GM12872 (cell line): Measurements from ENCODE around the gene COL5A1.

Source experiments
- TF ChIP-seq, protein P1 (sequence below): IDR thresholded peaks from 3 replicates; pipeline ENCODE4 v1.5.1; 2011; ENCODE audit warnings: low read depth, mild to moderate bottlenecking, low read length, moderate library complexity; ENCODE audit not compliant: insufficient read depth

COL5A1 gene

DNA sequence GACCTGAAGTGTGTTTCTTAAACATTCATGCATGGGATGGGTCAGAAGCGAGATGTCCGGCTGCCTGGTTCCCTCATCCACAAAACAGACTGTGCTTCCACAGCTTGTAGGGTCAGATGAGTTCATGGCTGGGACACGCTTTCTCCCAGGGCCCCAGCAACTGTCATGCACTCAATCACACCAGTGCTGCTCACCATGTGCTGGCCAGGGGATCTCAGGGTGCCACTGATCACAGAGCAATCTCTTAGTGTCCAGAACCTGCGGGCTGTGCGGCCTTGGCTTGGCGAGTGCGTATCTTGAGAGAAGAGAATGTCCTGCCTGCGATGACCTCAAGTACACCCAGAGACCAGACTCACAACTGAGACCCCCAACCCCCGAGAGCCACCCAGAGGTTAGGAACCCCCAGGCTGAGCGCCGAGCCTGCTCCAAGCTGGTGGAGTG, 213.0 kb downstream of the COL5A1 start:
- TF ChIP-seq, protein P1, sequence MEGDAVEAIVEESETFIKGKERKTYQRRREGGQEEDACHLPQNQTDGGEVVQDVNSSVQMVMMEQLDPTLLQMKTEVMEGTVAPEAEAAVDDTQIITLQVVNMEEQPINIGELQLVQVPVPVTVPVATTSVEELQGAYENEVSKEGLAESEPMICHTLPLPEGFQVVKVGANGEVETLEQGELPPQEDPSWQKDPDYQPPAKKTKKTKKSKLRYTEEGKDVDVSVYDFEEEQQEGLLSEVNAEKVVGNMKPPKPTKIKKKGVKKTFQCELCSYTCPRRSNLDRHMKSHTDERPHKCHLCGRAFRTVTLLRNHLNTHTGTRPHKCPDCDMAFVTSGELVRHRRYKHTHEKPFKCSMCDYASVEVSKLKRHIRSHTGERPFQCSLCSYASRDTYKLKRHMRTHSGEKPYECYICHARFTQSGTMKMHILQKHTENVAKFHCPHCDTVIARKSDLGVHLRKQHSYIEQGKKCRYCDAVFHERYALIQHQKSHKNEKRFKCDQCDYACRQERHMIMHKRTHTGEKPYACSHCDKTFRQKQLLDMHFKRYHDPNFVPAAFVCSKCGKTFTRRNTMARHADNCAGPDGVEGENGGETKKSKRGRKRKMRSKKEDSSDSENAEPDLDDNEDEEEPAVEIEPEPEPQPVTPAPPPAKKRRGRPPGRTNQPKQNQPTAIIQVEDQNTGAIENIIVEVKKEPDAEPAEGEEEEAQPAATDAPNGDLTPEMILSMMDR = no peak

DNA sequence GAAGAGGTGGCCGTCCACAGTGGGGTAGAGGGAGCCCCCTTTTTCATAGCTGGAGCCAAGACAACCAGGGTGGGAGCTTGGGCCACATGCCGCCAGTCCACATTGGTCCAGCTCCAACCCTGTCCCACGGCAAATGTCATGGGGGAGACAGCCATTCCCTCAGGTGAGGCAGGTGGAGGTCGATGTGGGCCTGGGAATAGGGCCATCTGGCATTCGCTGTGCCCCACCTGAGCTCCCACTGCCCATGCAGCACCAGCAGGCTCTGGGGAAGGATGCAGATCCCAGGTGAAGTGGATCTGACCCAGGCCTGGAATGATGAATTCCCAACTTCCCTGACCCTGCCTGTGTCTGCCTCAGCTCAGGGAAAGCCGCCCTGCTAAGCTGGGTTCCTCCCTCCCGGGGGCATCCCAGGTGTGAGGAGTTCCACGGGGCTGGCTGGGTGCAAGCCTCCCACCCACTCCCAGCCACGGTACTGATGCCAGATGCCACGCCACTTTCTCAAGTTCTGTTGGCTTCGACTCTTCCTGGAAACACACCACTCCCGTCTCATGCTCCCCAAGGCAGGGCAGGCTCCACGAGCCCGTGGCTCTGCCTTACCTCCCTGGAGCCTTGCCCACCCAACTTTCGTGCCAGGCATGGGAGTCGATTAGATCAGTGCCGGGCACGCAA, 213.8 kb downstream of the COL5A1 start:
- TF ChIP-seq, protein P1 = no peak

DNA sequence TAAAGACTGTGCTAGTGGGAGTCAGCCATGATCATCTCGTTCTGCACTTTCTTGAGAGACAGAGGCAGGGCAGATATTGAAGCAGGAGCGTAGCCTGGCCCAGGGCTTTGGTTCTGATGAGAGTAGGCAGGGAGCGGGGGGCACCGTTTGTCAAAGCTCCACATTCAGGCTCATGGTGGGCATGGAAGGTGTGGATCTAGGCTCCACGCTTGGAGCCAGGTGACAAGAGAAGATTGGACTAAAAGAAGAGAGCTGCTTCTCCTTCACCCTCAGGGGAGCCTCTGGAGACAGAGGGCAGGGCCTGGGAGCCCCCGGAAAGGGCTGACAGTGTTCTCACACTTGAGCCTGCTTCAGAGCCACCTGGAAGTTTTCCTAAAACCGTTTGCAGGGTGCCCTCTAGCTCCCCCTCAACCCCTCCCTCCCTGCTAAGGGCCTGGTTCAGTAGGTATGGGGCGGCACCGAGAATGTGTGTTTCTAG, 214.3 kb downstream of the COL5A1 start:
- TF ChIP-seq, protein P1 = no peak

DNA sequence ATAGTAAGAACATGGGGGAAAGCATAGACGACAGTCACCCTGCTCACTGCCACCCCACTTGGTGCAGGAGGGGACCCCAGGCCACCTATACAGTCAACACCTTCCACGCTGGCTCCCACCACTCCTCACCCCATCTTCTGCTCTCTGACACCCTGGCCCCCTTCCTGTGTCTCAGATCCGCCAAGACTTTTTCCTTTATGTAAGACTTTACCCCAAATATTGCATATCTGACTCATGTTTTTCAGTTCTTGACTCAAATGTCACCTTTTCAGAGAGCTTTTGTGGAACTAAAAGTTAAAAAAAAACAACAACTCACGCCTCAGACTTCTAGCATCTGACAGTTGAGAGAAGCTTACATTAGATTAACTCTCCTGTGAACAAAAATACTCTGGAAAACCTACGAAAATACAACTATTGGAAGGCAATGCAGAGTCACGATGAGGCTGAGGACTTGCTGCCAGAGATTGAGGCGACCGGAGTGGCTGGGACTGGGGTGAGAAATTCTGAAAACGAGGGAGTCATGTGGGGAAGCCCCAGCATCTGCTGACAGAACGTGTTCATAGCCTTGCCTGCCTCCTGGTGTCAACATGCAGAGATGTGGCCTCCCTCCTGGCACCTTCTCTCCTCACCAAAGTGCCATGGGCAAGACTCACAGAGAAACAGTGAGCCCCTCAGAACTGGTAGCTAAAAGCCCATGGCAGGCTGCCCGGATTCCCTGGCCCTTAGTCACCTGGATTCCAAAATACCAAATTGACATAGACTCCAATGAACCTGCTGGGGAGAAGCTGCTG, 216.6 kb downstream of the COL5A1 start:
- TF ChIP-seq, protein P1 = peak; percentile 63

DNA sequence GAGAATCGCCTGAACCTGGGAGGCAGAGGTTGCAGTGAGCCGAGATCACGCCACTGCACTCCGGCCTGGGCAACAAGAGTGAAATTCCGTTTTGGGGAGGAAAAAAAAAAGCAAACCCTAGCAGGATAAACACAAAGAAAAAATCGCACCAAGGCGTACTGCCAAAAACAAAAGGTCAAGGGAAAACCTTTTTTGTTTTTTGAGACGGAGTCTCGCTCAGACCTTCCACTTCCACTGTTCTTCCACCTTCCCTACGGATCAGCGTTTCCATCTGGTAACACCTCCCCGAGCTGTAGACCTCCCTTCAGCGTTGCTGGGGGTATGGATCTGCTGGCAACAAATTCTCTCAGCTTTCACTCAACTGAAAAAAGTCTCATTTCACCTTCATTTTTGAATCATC, 218.9 kb downstream of the COL5A1 start:
- TF ChIP-seq, protein P1 = no peak

DNA sequence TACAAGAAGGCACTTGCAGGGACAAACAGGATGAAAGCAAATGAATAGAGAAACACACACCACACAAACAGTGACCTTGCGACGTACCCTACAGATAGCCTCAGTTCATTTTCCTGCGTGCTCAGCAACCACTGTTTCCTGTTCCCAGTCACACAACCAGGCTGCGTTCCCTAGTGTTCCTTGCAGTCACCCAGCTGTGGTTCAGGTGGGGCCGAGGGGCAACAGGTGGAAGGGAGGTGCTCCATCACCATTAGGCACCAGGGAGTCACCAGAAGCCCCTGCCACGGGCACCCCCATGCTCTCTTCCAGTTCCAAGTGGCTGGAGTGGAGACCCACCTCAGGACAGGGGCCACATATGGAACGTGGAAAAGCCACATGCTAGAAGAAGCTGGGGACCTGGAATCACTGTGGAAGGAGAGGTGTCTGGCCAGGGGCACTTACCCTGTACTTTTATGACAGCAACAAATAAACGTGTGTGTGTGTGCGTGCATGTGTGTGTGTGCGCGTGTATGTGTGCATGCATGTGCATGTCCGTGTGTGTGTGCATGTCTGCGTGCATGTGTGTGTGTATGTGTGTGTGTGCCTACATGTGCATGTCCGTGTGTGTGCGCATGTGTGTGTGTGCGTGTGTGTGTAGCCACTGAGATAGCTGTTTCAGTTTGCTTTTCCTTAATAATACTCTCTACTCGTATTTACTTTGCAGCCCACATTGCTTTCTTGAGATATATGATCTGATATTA, 220.2 kb downstream of the COL5A1 start:
- TF ChIP-seq, protein P1 = no peak

DNA sequence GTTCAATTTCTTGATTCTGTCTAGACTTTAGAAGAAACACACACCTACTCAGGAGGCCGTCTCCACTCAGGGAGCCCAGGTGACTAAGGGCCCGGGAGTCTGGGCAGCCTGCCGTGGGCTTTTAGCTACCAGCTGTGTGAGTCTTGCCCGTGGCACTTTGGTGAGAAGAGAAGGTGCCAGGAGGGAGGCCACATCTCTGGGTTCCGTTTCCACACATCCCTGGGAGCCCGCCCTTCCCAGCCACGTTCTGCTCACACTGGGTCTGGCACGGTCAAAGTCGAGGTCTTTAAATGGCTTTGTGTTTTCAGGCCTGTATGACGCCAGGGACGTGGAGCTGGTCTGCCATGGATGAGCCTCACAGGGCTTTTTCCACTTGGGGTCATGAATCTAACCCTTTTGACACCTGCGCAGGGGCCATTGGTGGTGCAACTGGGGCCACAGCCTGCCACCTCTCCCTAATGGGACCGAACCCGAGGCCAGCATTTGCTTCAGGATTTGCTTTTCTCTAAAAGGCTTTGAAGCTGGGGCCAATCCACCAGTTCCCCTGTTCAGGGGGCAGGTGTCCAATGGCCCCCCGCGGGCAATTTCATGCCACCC, 221.8 kb downstream of the COL5A1 start:
- TF ChIP-seq, protein P1 = no peak
